GM21825 (cell line): Measurements from ENCODE around the gene PCYT1A.
"Not testable (repeated sequence)": the region's sequence is repeated elsewhere in the genome, so short reads cannot be mapped to it uniquely, and the experiment has no call there.

Experiments
- ATAC-seq: cut with Tn5 transposase; IDR thresholded peaks from one replicate; pipeline ENCODE4 v1.9.1; 2021; ENCODE audit warnings: mild to moderate bottlenecking, moderate library complexity; ENCODE audit not compliant: unreplicated experiment

The PCYT1A gene

DNA sequence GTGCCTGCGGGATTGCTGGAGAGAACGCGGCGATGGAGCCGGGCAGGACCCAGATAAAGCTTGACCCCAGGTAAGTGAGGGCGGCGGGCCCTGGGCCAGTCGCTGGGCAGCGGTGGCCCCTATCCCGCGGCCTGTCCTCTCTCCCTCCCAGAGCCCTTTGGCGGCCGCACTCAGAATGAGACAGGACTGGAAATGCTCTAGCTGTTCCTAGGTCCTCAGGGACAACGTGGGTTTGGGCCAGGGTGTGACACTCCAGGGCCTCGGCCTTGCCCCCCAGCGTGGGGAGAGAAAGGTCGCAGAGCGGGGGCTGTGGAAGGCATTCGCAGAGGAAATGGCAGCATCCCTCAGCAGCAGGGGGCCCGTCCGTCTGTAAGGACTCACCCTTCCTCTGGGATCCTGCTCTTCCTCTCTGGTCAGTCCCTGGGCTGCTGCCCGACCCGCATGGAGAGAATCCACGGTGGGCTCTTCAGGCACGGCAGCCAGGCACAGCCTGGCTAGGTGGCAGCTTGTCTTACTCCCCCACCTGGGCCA is 70.8 kb downstream of the PCYT1A start:
- no peak for ATAC-seq

DNA sequence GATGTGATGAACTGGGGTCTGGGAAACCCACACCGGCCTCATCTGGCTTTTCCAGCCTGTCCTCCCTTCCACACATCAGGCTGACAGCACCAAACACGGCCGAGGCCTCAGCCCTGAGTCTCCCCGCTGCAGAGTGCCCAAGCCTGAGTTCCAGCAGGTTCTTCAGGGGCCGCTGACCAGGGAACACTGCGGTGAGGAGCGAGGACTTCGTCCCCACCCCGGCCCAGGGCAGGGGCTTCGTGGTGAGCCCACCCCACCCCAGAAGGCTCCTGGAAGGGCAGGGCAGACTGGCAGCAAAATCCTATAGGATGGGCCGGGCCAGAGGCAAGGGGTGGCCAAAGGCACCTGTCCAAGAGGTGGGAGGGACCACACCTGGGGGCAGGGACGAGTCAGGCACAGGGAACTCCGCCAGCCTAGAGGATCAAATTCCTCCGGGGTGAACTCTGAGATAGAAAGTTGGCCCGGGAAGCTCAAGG is 71.4 kb downstream of the PCYT1A start, which contains the start of gene SLC51A:
Gene SLC51A (plus strand): TSS at position 446 of the 476 bp plus-strand sequence. CDS start 179 bp downstream, outside the sequence.
- ATAC-seq: no peak

DNA sequence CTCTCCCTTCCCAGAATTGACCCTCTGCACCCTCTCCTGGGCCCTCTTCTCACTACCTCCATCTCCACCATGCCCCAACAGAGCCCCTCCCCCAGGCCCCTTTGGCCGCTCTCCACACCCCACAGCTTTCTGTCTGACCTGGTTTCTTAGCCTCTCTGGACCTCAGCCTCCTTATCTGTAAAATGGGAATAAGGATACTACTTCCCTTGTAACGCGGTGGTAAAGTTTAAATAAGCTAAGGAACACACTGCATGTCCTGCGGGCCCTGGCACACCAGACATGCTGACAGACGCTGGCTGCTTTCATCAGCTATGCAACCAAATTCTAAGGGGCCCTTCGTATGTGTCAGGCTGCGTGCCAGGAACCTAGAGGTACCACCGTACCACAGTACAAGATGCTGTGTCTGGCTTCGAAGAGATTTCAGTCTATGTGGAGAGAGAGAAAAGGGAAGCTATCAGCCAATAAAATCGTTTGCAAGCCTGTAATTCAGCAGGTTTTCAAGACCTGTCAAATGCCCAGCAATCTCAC is 72.0 kb downstream of the PCYT1A start:
- ATAC-seq: no peak

DNA sequence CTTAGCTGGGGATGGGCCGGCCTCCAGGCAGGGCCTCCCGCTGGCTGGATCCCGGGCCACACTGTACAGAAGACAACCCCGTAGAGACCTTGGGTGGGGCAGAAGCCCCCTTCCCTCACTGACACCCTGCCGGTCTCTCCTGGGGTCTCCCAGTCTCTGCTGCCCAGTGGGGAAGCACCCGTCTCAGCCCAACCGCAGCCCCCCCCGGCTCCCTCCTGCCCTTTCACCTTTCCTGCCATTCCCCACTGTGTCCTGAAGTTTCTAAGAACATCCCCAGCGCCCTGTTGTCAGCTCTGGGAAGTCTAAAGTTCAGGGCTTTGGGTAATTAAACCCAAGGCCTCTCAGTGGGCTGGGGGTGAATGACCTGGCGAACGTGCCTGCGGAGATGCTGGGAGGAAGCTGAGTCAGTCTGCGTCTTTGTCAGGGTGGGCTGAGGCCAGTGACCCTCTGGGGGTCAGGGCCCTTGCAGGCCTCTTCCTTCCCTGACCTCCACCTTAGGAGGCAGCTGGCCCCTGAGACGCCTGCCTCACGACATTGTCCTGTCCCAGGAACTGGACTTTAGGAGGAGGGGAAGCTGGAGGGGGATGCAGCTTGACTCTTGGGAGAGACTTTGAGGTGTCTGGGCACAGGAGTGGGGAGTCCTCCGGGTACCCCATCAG is 72.6 kb downstream of the PCYT1A start:
- ATAC-seq: no peak

DNA sequence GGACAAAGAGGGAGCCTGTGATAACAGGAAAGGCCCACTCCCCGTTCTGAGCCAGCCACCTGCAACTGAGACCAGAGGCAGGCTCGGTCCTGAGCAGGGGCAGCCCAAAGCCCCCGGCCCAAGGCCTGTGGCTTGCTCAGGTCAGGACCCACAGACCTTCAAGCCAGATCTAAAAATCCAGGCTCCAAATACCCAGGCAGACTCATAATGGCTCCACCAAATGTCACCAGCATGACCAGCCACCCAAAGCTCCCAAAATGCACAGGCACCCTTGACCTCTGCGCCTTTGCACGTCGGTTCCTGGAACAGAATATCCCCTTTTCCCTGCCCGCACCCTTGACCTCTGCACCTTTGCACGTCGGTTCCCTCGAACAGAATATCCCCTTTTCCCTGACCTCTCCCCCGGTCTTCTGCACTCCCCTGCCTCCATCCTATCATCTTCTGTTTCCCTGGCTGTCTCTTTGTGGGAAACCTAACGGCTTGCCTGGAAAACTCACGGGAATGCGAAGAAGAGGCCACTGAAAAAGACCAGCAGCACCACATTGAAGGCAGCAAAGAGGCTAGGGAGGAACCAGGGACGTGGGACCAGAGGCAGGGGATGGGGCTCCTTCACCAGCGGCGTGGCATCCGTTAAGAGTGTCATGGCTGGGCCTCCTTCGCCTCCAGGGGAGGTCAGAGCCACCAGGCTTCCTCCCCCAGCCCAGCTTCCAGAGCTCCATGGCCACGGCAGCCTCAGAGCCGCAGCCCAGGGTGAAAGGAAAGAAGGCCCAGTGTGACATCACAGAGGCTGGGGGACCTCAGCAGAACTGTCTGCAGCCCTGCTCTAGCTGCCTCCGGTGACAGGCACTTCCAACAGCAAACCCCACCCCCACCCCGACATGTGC is 76.6 kb downstream of the PCYT1A start, which contains the start of gene ZDHHC19:
Gene ZDHHC19 (minus strand): TSS at position 728 of the 884 bp plus-strand sequence. CDS start 85 bp downstream, at position 643.
- ATAC-seq: no peak

GRCh38 chr3:196209944-196210672 is 77.4 kb downstream of the PCYT1A start:
- ATAC-seq: not testable (repeated sequence)

DNA sequence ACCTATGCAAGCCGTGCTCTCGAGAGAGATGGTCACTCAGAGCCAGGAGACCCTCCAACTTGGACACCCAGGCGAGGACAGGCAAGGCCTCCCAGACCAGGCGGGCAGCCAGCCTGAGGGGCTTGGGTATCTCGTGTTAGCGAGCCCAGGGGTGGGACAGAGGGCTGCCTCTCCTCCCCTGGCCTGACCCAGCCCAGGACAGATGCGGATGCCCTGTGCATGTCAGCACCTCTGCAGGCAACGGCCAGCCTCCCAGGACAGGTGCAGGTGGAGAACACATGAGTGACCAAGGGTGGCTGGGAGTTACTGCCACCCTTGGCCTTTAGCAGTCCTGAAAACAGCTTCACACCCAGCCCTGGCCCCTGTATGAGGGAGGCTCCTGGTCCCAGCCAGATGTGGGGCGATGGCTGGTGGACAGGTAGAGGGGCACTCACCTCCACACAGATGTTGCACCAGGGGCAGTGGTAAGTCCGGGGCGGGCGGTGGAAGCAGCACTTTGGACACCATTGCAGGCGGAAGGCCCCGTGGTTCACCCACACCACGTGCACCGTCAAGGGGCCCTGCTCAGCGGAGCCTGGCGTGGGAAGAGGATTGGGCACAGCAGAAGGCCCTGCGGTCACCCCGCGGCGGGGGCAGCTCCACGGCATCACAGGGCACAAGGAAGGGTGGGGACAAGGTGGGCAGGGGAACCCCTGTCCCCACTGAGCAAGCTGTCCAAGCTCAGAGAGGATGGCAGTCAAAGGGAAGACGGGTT is 78.4 kb downstream of the PCYT1A start:
- ATAC-seq: no peak

DNA sequence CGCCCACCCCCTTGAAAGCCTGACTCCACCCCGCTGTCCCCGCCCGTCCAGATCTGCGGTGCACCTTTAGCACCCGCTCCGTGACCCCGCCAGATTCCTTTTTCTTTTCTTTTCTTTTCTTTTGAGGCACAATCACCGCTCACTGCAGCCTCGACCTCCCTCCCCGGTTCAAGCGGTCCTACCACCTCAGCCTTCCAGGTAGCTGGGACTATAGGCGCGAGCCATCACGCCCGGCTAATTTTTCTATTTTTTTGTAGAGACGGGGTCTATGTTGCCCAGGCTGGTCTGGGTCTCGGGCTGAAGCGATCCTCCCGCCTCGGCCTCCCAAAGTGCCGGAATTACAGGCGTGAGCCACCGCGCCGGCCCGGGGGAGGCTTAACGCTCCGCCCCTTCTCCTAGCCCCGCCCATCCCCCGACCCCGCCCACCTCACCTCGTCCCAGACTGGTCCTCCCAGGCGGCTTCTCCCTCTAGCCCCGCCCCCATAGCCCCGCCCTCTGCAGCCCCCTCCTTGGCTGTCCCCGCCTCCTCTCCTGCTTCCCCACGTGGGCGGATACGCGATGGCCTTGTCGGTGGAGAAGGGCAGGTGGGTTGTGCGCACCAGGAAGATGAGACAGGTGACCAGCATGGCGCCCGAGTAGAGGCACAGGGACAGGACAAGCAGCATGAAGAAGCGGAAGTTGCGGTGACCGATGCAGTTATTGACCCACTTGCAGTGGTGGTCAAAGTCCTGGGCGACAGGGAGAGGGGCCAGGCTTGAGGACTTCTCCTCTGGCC is 79.5 kb downstream of the PCYT1A start:
- ATAC-seq: no peak

- no peak for ATAC-seq
Measured at GRCh38 chr3:196207159-196207832, 80.2 kb downstream of the PCYT1A start.

DNA sequence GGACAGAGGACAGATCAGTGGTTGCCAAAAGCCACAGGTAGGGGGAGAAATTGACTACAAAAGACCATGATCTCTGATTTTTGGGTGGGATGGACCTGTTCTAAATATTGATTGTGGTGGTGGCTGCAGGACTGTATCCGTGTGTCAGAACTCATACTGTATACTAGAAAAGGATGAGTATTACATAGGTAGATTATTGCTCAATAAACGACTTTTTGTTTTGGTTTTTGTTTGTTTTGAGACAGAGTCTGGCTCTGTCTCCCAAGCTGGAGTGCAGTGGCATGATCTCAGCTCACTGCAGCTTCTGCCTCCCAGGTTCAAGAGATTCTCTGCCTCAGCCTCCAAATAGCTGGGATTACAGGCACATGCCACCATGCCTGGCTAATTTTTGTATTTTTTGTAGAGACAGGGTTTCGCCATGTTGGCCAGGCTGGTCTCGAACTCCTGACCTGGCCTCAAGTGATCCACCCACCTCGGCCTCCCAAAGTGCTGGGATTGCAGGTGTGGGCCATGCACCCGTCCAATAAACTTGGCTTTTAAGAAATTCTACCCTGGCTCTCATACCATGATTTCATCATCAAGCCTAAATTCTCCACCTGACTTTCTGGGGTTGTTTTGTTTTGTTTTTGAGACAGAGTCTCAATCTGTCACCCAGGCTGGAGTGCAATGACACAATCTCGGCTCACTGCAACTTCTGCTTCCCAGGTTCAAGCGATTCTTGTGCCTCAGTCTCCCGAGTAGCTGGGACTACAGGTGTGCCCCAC is 81.9 kb downstream of the PCYT1A start:
- not testable (repeated sequence) for ATAC-seq

- ATAC-seq: no peak
Measured at GRCh38 chr3:196203846-196204245, 83.7 kb downstream of the PCYT1A start.

- ATAC-seq: no peak
Measured at GRCh38 chr3:196202516-196202970, 85.0 kb downstream of the PCYT1A start.

- ATAC-seq: no peak
Measured at GRCh38 chr3:196198771-196199753, 88.5 kb downstream of the PCYT1A start.

DNA sequence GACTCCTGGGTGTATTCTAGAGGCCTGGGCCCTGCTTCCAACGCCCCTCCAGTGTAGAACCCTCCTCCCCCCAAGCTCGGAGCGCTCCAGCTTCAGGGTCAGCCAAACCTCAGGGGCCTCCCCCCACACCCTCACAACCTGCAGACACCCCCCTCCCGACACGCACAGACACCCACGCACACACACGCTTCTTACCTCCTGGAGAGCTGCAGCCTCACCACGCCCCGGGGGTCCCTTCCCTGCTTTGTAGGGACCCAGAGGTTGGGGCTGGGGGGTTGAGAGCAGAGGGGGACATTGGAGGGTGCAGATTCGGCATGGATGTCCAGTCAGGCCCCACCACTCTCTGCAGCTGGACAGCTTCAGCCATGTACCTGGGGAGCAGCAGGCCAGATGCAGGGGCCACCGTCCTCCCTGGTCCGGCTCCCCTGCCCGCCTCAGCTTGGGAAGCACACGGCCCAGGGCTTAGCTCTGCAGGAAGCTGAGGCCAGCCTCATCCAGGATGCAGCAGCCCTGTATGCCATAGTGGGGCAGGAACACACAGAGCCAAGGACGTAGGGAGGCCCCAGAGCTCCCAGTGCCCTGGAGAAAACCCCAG is 89.3 kb downstream of the PCYT1A start:
- no peak for ATAC-seq

- no peak for ATAC-seq
Measured at GRCh38 chr3:196197524-196197923, 90.0 kb downstream of the PCYT1A start.

- no peak for ATAC-seq
Measured at GRCh38 chr3:196195664-196196265, 91.8 kb downstream of the PCYT1A start.
